Left ventricle myocardium superior (tissue), 1 donor: ENCODE results near the gene DCX. TPM values are rescaled to one million over a fixed set of nuclear protein-coding genes. Genes with fewer than 3 reads are reported as not detected.
"Not testable (repeated sequence)": the region's sequence is repeated elsewhere in the genome, so short reads cannot be mapped to it uniquely, and the experiment has no call there.

Experiments
- ATAC-seq: fragments of 200-7000 bp; cut with Tn5 transposase; one replicate; pipeline ENCODE4 v1.9.1; 2020; ENCODE audit warnings: mild to moderate bottlenecking, moderate library complexity
- DNase-seq: peaks from one replicate; pipeline ENCODE4 v3.0.0-alpha.2; 2020
- intact Hi-C: fragments of 100-400 bp; cut with micrococcal nuclease; formaldehyde crosslinking; loops from one replicate; pipeline ENCODE4 v1.11.0; 2022
- total RNA-seq: library from RNA; stranded (reverse); fragmentation: NEBNext Ultra II Directional; extraction: Animal tissue kit (Norgen Biotek cat#: 25700); gene quantifications from one replicate; pipeline ENCODE4 v1.2.1, GENCODE V29; 2021
- donor health status: DM: no; HTN: yes; CAD: no; lungs with severe emphysema.

The DCX gene
- total RNA-seq, 1 donor from 2014 or later = not detected

- DNase-seq (no peak), ATAC-seq (no peak)
- intact Hi-C loops = no loop called here
Measured at GRCh38 chrX:111376897-111377578, 35.0 kb downstream of the DCX start.

GRCh38 chrX:111376486-111376885 is 35.5 kb downstream of the DCX start:
- ATAC-seq (no peak), DNase-seq (no peak)
- intact Hi-C loops = no loop called here

DNA sequence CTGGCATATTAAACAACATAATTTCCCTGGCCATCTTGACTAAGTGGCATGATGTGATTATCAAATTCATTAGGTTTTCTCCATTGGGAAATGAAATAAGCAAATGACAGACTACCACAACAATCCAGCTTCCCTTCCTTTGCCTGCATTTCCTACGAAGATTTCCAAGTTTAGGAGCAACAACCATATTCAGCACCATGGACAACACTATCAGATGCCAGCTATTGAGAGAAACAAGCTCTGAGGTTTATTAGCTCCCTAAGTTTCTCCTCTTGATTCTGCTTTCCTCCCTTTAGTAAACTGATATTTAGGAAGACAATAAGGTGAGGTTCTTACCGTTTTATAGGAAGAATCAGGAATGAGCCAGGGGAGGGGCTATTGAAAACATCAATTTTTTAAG is 36.2 kb downstream of the DCX start:
- DNase-seq = no peak
- ATAC-seq = no peak
- intact Hi-C loops = no loop called here

GRCh38 chrX:111372086-111372485 is 39.9 kb downstream of the DCX start:
- ATAC-seq = no peak
- no peak for DNase-seq
- intact Hi-C loops = no loop called here

DNA sequence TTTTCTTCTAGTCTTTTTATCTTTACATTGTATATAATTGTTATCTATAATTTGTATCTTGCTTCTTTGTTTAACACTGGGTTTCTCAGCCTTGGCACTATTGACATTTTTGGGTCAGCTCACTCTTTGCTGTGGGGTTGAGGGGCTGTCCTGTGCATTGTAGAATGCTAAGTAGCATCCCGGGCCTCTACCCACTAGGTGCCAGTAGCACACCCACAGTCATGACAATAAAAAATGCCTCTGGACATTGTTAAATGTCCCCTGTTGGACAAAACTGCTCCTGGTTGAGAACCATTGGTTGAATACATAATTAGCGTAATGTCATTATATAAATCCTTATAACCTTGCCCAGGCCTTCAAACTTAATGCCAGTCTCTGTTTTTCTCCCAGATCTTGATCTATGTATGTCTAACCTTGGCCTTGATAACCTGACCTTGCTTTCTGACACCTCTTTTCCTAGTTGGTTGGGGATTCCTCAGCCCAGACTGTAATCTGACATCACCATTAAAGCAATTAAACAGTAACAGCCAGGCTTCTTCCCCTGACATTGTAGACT is 46.1 kb downstream of the DCX start:
- DNase-seq (no peak), ATAC-seq (no peak)
- intact Hi-C loops = no loop called here

GRCh38 chrX:111363741-111364140 is 48.3 kb downstream of the DCX start:
- intact Hi-C loops = no loop called here
- ATAC-seq (no peak), DNase-seq (no peak)

DNA sequence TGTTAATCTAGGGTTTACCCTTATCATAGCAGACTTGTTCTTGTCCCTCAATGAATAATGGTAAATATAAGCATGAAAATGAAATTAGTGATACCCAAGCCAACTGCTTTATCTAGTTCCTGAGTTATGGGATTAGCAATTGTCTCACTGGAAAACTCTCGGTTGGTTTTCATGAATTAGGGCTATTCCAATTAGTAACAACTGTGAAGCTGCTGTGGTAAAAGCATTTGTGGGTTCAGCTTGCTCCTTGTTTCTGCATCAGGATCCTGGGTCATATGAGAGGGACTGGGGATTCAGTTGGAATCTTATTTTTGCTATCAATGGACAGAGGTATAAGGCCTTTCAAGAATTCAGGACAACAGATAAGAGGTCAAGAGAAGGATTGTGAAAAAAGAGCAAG is 50.2 kb downstream of the DCX start:
- DNase-seq (no peak), ATAC-seq (no peak)
- intact Hi-C loops = no loop called here

GRCh38 chrX:111360839-111361238 is 51.2 kb downstream of the DCX start:
- intact Hi-C loops = no loop called here
- ATAC-seq (no peak), DNase-seq (no peak)

DNA sequence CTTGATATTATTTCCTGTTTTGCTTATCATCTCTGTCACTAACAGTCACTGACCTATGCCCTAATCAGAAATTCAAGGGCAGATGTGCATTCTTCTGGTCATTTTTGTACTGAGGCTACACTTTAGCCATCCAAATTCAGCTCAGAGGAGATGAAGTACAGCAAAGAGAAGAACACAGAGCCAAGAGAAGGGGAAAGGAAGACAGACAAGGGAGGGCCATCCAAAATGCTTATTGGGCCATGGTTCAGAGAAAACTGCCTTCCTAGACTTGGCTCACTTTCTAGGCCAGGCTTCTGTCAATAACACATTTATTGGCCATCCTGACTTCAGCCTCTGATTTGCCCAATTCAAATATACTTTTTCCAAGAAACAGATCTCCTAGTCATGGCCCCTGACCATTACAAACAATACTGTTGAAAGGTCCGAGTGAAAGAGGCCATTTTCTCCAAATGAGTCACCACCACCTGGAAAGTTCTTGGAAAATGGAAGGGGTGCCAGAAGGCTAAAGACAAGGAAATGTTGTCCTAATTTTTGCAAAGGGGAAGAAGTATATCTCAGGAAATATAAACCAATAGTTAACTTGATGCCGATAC is 56.4 kb downstream of the DCX start:
- peak; percentile 49 for ATAC-seq
- intact Hi-C loops = no loop called here
- no peak for DNase-seq

DNA sequence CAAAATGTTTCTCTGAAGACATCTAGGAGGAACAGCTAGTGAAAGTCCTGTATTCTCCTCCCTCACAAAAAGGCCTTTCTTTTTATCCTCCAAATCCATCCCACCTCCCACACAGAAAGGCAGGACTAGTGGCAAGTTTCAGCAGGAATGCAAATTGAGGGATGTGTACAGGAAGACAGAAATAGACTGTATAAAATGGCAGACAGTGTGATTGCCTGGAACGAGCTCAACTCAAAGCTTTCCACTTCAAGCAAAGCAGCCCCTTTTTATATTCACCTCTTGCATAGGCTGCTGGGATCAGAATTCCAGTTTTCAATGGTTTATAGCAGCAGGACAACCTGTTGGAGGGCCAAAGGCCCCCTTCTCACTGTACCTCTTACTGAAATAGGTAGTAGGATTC is 57.5 kb downstream of the DCX start:
- intact Hi-C loops = no loop called here
- DNase-seq = no peak
- no peak for ATAC-seq

DNA sequence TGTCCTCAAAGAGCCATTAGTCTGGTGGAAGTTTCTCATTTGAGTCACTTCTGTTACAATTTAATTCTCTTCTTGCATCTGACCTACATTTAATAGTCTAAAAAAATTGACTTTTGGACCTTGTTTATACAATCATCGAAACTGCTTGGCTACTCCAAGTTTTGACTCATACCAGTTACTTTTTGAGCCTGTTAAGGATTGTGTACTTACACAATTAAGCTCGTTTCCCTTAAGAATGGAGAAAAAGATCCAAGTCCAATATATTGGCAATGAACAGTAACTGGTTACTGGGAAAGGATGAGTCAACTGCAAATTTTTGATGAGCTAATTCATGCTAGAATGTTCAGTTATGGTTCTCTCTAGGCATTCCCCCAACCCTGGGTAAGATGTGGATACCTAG is 58.2 kb downstream of the DCX start:
- intact Hi-C loops = no loop called here
- ATAC-seq = peak; percentile 17
- DNase-seq = no peak

DNA sequence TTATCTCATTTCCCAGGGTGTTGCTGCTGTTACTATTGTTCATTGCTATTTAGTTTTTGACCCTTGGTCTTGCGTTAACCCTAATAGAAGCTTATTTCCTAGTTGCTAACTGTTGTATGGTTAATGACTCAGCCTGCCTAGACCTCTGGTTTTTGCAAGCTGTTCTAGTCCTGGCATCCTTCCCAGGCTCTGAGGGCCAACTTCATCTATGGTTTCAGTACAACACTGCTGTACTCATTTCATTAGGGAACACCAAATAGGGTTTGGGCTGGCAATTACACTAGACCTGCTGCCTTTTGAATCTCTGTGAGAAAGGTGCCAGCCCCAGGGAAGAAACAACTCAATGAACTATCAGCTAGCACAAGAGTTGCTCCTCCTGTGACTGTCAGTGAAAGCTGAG is 59.6 kb downstream of the DCX start:
- peak; percentile 27 for DNase-seq
- peak; percentile 76 for ATAC-seq
- intact Hi-C loops = no loop called here

- DNase-seq (no peak), ATAC-seq (peak; percentile 81)
- intact Hi-C loops = no loop called here
Measured at GRCh38 chrX:111349934-111350333, 62.1 kb downstream of the DCX start.

DNA sequence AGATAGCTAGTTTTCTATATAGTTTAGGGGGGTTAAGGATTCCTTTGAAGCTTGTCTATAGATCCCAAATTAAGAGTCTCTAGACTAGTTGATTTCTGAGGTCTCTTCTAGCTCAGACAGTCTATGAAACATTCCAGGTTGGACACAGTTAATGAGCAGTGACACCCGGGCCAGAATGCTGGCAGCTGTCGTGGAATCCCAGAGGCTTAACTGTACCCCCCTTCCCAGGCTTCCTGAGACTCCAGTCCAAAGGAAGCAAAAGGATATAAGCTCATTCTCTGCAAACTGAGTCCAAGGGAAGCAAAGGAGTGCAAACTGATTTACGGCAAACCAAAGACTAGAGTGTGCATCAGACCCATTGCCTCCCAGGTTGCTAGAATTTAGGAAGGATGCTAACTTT is 62.9 kb downstream of the DCX start:
- intact Hi-C loops = no loop called here
- DNase-seq = no peak
- peak; percentile 31 for ATAC-seq

GRCh38 chrX:111348429-111348828 is 63.6 kb downstream of the DCX start:
- DNase-seq (no peak), ATAC-seq (peak; percentile 65)

GRCh38 chrX:111346150-111346549 is 65.8 kb downstream of the DCX start:
- intact Hi-C loops, ATAC-seq, DNase-seq: not testable (repeated sequence)

More at GRCh38 chrX:111348429-111348828, 63.6 kb downstream of the DCX start:
- intact Hi-C loops = no loop called here

DNA sequence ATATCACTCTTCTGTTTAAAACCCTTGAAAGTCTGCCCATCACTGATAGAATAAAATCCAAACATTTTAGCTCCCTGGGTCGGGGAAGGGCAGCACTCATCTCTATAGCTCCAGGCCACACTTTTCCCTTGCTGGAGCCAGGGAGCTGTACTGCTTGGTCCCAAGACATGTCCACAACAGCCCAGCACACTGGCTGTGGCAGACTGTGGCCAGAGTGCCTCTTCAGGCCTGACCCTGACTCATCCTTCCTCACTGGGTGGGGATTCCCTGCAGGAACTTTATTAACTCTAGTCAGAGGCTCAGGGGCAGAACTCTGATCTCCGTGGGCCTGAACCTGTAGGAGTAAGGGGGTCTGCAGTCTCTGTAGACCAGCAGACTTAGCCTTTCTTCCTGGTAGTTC is 71.9 kb downstream of the DCX start:
- DNase-seq = no peak
- intact Hi-C loops = no loop called here
- no peak for ATAC-seq

DNA sequence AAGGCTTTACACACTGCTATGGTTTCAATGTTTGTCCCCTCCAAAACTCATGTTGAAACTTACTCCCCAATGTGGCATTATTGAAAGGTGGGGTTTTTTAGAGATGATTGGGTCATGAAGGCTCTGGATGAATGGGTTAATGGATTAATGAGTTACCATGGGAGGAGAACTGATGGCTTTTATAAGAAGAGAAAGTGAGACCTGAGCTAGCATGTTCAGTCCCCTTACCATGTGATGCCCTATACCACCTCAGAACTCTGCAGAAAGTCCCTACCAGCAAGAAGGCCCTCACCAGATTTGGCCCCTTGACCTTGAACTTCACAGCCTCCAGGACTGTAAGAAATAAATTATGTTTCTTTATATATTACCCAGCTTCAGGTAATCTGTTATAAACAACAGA is 72.8 kb downstream of the DCX start:
- intact Hi-C loops = no loop called here
- no peak for ATAC-seq
- no peak for DNase-seq

DNA sequence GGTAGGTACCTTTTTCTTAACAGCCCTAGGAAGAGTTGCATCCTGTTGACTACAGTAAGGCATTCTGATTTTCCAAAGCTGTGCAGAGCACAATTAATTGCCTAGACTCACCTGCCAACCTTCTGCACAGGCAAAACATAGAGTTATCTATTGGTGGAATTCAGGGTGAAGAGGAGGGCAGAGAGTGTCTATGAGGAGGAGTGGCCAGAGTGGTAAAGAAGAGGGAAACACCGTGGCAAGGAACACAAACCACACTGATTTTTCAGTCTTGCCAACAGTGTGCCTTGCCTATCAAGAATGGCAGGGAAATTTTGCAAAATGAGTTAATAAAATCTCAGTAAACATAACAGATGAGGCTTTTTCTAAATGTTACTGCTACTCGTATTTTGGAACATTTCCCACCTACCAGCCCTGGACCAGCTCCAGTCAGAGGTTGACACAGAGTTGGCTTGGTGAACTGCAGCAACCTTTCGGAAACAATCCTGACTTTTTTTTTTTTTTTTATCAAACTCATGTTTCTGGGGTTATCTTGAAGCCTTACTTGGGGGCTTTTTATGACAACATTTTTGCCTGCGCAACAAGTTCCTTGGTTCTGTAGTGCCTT is 73.8 kb downstream of the DCX start:
- ATAC-seq (no peak), DNase-seq (no peak)
- intact Hi-C loops = no loop called here

- DNase-seq = no peak
- intact Hi-C loops = no loop called here
- no peak for ATAC-seq
Measured at GRCh38 chrX:111337067-111337637, 74.8 kb downstream of the DCX start.
